Mucosa of rectum (tissue), 2 donors: ENCODE data around the gene PHLDB1.

ENCODE experiments used
- H3K27ac ChIP-seq, 2 donors: one replicate each; pipeline ENCODE4 v1.7.0; 2013; ENCODE audit warnings: inconsistent platforms in 2 of 2, low read depth in 2 of 2, low read length in 2 of 2
- H3K27me3 ChIP-seq, 2 donors: one replicate each; pipeline ENCODE4 v1.7.0; 2013; ENCODE audit warnings: low read length in 2 of 2; ENCODE audit not compliant: control insufficient read depth in 2 of 2, insufficient read depth in 2 of 2
- H3K36me3 ChIP-seq, 2 donors: one replicate each; pipeline ENCODE4 v1.7.0; 2013; ENCODE audit warnings: low read length in 2 of 2; ENCODE audit not compliant: control insufficient read depth in 2 of 2, insufficient read depth in 2 of 2
- H3K4me1 ChIP-seq, 2 donors: one replicate each; pipeline ENCODE4 v1.7.0; 2013; ENCODE audit warnings: low read length in 2 of 2, mild to moderate bottlenecking in 1 of 2; ENCODE audit not compliant: control insufficient read depth in 2 of 2, insufficient read depth in 2 of 2
- H3K4me3 ChIP-seq, 2 donors: one replicate each; pipeline ENCODE4 v1.7.0; 2013; ENCODE audit warnings: low read length in 2 of 2
- H3K9ac ChIP-seq, 2 donors: one replicate each; pipeline ENCODE4 v1.7.0; 2013; ENCODE audit warnings: low read length in 2 of 2, low read depth in 1 of 2, mild to moderate bottlenecking in 1 of 2
- H3K9me3 ChIP-seq, 2 donors: one replicate each; pipeline ENCODE4 v1.7.0; 2013; ENCODE audit warnings: low read length in 2 of 2; ENCODE audit not compliant: control insufficient read depth in 2 of 2
- donor health status: healthy.
- donor health status: Normal muscosa, but diverticular disease.

Gene PHLDB1

GRCh38 chr11:118621784-118622375, 14.5 kb downstream of the PHLDB1 start:
- peak overlapping the region; percentile 15 to 55 for H3K4me3 ChIP-seq
- peak overlapping the region; percentile 0 to 40 for H3K27ac ChIP-seq
- peaks cover 20% of the 10 kb centered on the region in 2 donors for H3K4me1 ChIP-seq
- H3K9me3 ChIP-seq, result no peaks in the 10 kb centered on the region
- H3K27me3 ChIP-seq, result peaks cover 0 to 2% of the 10 kb centered on the region in 2 donors
- H3K9ac ChIP-seq, result peak overlapping the region in 1 of 2 donors; percentile 27
- peaks cover 5 to 9% of the 10 kb centered on the region in 2 donors for H3K36me3 ChIP-seq

GRCh38 chr11:118622376-118623268, 15.2 kb downstream of the PHLDB1 start:
- peaks cover 17 to 20% of the 10 kb centered on the region in 2 donors for H3K4me1 ChIP-seq
- no peak overlapping the region for H3K9ac ChIP-seq
- H3K36me3 ChIP-seq, result peaks cover 7 to 11% of the 10 kb centered on the region in 2 donors
- peak overlapping the region in 1 of 2 donors; percentile 19 for H3K27ac ChIP-seq
- peaks cover 0 to 2% of the 10 kb centered on the region in 2 donors for H3K27me3 ChIP-seq
- H3K4me3 ChIP-seq, result peak overlapping the region in 1 of 2 donors; percentile 55
- H3K9me3 ChIP-seq, result no peaks in the 10 kb centered on the region

DNA sequence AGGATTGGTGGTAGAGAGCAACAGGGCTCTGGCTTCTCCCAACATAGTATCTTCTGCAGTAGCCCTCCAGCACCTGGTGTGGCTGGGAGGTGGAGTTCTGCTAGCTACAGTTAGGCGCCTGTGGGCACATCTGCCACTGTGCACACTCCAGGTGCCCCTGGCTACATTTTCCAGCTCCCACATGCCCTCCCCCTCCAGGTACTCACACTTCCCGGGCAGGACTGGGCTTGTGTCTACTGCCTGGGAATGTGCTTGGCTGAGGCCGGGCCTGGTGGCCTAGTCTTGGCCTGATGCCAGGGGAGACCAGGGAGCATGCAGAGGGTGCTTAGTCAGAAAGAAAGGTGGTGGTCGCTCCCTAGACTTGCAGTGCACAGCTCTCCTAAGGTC, 15.8 kb downstream of the PHLDB1 start:
- Histone ChIP-seq H3K4me3 (no peak overlapping the region), H3K9ac (no peak overlapping the region), H3K27me3 (peaks cover 0 to 2% of the 10 kb centered on the region in 2 donors), H3K36me3 (peaks cover 12 to 13% of the 10 kb centered on the region in 2 donors), H3K27ac (peak overlapping the region in 1 of 2 donors; percentile 19), H3K9me3 (no peaks in the 10 kb centered on the region), H3K4me1 (peaks cover 17 to 20% of the 10 kb centered on the region in 2 donors)

- H3K4me1 ChIP-seq, result peaks cover 20 to 22% of the 10 kb centered on the region in 2 donors
Observed at GRCh38 chr11:118625036-118625690, 17.7 kb downstream of the PHLDB1 start.

DNA sequence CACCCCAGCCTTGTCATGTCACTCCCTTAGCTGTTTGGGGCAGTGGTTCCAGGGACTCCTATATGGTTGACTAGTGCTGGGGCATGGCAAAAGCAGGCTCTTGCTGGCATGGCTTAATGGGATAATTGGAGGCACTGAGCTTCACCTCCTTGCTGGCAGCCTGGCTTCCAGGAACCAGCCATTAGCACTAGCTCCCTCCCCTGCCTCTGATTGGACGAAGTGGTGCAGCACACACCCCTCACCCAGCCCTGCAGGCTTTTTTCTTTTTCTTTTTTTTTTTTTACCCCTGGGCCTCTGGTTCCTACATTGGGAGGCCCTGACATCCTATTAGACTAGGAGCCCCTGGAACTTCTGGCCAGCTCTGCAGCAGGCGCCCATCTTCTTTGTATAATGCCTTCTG, 18.6 kb downstream of the PHLDB1 start:
- H3K4me1 ChIP-seq, result peaks cover 19 to 24% of the 10 kb centered on the region in 2 donors
- no peak overlapping the region for H3K27ac ChIP-seq
- H3K4me3 ChIP-seq, result no peak overlapping the region
- H3K9me3 ChIP-seq, result no peaks in the 10 kb centered on the region
- peaks cover 12 to 13% of the 10 kb centered on the region in 2 donors for H3K36me3 ChIP-seq
- H3K9ac ChIP-seq, result no peak overlapping the region
- peaks cover 0 to 2% of the 10 kb centered on the region in 2 donors for H3K27me3 ChIP-seq

More at GRCh38 chr11:118625036-118625690, 17.7 kb downstream of the PHLDB1 start:
- H3K9ac ChIP-seq, result peak overlapping the region in 1 of 2 donors; percentile 24
- H3K36me3 ChIP-seq, result peaks cover 12 to 13% of the 10 kb centered on the region in 2 donors
- no peak overlapping the region for H3K27ac ChIP-seq
- no peak overlapping the region for H3K4me3 ChIP-seq
- H3K9me3 ChIP-seq, result no peaks in the 10 kb centered on the region
- peaks cover 0 to 2% of the 10 kb centered on the region in 2 donors for H3K27me3 ChIP-seq

DNA sequence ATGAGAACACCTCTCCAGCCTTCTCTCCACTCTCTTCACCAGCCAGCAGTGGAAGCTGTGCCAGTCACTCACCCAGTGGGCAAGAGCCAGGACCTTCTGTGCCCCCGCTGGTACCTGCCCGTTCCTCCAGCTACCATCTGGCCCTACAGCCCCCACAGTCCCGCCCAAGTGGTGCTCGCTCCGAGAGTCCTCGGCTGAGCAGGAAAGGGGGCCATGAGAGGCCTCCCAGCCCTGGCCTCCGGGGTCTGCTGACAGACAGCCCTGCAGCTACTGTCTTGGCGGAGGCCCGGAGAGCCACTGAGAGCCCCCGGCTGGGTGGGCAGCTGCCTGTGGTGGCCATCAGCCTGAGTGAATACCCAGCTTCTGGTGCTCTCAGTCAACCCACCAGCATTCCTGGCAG, 20.2 kb downstream of the PHLDB1 start:
- Histone ChIP-seq H3K4me1 (peaks cover 27 to 39% of the 10 kb centered on the region in 2 donors), H3K36me3 (peaks cover 16 to 19% of the 10 kb centered on the region in 2 donors), H3K27ac (no peak overlapping the region), H3K4me3 (no peak overlapping the region), H3K9me3 (no peaks in the 10 kb centered on the region), H3K9ac (no peak overlapping the region), H3K27me3 (peaks cover 0 to 2% of the 10 kb centered on the region in 2 donors)

GRCh38 chr11:118628031-118628430, 20.6 kb downstream of the PHLDB1 start:
- peaks cover 30 to 43% of the 10 kb centered on the region in 2 donors for H3K4me1 ChIP-seq
- H3K9ac ChIP-seq, result no peak overlapping the region

DNA sequence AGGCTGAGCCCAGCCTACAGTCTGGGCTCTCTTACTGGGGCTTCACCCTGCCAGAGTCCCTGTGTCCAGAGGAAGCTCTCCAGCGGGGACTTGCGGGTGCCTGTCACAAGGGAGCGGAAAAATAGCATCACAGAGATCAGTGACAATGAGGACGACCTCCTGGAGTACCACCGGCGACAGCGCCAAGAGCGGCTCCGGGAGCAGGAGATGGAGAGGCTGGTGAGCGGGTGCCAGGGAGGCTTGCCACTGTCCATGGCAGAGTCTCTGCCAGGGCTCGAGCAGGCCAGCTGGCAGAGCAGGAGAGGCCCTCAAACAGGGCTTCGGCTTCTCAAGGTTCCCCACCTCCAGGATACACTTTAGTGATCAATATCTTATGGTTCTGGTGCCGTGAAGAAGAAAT, 21.0 kb downstream of the PHLDB1 start:
- H3K4me3 ChIP-seq, result no peak overlapping the region
- H3K27ac ChIP-seq, result no peak overlapping the region
- peaks cover 31 to 47% of the 10 kb centered on the region in 2 donors for H3K4me1 ChIP-seq
- peaks cover 17 to 19% of the 10 kb centered on the region in 2 donors for H3K36me3 ChIP-seq
- H3K27me3 ChIP-seq, result no peaks in the 10 kb centered on the region
- H3K9me3 ChIP-seq, result no peaks in the 10 kb centered on the region
- H3K9ac ChIP-seq, result no peak overlapping the region

More at GRCh38 chr11:118628031-118628430, 20.6 kb downstream of the PHLDB1 start:
- no peak overlapping the region for H3K27ac ChIP-seq
- H3K36me3 ChIP-seq, result peaks cover 17 to 19% of the 10 kb centered on the region in 2 donors
- H3K9me3 ChIP-seq, result no peaks in the 10 kb centered on the region
- peaks cover 0 to 2% of the 10 kb centered on the region in 2 donors for H3K27me3 ChIP-seq
- no peak overlapping the region for H3K4me3 ChIP-seq

DNA sequence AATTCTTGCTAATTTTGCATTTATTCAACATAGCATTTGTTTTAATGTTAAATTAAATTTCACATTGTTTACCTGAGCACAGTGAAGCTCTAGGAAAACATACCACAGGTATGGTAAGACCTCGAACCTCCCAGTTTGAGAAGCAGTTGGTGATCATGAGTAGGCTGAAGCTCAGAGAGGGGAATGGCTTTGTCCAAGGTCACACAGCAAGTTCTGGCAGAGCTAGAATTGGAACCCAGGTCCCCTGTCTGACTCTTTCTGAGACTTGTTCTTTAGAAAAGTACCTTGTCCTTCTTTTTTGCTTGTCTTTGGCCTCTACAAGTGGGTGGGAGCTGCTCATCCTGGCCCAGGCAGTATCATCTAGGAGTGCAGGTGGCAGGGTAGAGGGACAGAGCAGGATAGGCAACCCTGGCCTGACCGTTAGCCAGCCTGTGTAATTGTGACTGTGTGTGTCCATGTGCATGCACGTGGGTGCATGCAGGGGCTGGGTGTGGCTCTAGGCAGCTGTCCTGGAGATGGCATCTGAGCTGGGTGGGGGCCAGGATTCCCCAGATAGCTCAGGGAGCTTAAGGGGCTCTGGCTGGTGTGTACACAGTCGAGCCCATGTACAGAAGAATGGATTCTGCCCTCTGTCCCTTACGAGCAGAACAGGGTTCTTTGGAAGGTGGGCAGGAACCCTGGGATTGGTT, 21.6 kb downstream of the PHLDB1 start:
- H3K27me3 ChIP-seq, result no peaks in the 10 kb centered on the region
- no peak overlapping the region for H3K27ac ChIP-seq
- H3K4me1 ChIP-seq, result peaks cover 31 to 52% of the 10 kb centered on the region in 2 donors
- peaks cover 17 to 19% of the 10 kb centered on the region in 2 donors for H3K36me3 ChIP-seq
- H3K9me3 ChIP-seq, result no peaks in the 10 kb centered on the region
- no peak overlapping the region for H3K9ac ChIP-seq
- H3K4me3 ChIP-seq, result no peak overlapping the region
